ENCODE results near the gene HMCN1.

HMCN1 gene

GRCh38 chr1:186188004-186188539 lies 453.9 kb downstream of the HMCN1 start:
- no peak overlapping the region for H3K4me2 ChIP-seq (ENCODE audit: low read length)
- no peaks in the 10 kb centered on the region for H4K20me1 ChIP-seq (ENCODE audit: control insufficient read depth, insufficient read depth, low read depth, low read length)
- no peaks in the 10 kb centered on the region for H3K9me3 ChIP-seq (ENCODE audit: control insufficient read depth, insufficient read depth, low read length)
- no peak overlapping the region for H3K4me3 ChIP-seq (ENCODE audit: low read length)
- H3K79me2 ChIP-seq (ENCODE audit: control insufficient read depth, low read length): no peaks in the 10 kb centered on the region
- no peaks in the 10 kb centered on the region; the same call in 1 of the 2 replicates for H3F3A ChIP-seq (ENCODE audit: control insufficient read depth, insufficient read depth)
- no peak for TF ChIP-seq EZH2phosphoT487 (IDR thresholded peaks at IDR 0.05; ENCODE audit: borderline replicate concordance, low read length)
- no peak for TF ChIP-seq CTCF (IDR thresholded peaks at IDR 0.05; ENCODE audit: low read depth, low read length, poor library complexity, severe bottlenecking)
- H3K27ac ChIP-seq (ENCODE audit: low read depth, low read length): no peak overlapping the region
- H3K4me1 ChIP-seq (ENCODE audit: control insufficient read depth, low read length): peaks cover 9% of the 10 kb centered on the region
- H3K27me3 ChIP-seq (ENCODE audit: control insufficient read depth, low read length): no peaks in the 10 kb centered on the region
- no peaks in the 10 kb centered on the region for H3K9me2 ChIP-seq (replicated peaks; ENCODE audit: control insufficient read depth, low read length)
- no peaks in the 10 kb centered on the region for H3K36me3 ChIP-seq (ENCODE audit: control insufficient read depth, low read length)

- Histone ChIP-seq H3K27ac (ENCODE audit: low read depth, low read length) (no peak overlapping the region), H3F3A (ENCODE audit: control insufficient read depth, insufficient read depth) (no peaks in the 10 kb centered on the region; the same call in 1 of the 2 replicates), H3K4me2 (ENCODE audit: low read length) (no peak overlapping the region), H3K36me3 (ENCODE audit: control insufficient read depth, low read length) (no peaks in the 10 kb centered on the region), H4K20me1 (ENCODE audit: control insufficient read depth, insufficient read depth, low read depth, low read length) (no peaks in the 10 kb centered on the region), H3K27me3 (ENCODE audit: control insufficient read depth, low read length) (no peaks in the 10 kb centered on the region), H3K9me3 (ENCODE audit: control insufficient read depth, insufficient read depth, low read length) (no peaks in the 10 kb centered on the region), H3K4me3 (ENCODE audit: low read length) (no peak overlapping the region), H3K79me2 (ENCODE audit: control insufficient read depth, low read length) (no peaks in the 10 kb centered on the region), H3K9me2 (replicated peaks; ENCODE audit: control insufficient read depth, low read length) (no peaks in the 10 kb centered on the region), H3K4me1 (ENCODE audit: control insufficient read depth, low read length) (peaks cover 6% of the 10 kb centered on the region)
- no peak for TF ChIP-seq EZH2phosphoT487 (IDR thresholded peaks at IDR 0.05; ENCODE audit: borderline replicate concordance, low read length)
- TF ChIP-seq CTCF (IDR thresholded peaks at IDR 0.05; ENCODE audit: low read depth, low read length, poor library complexity, severe bottlenecking): no peak
Measured at GRCh38 chr1:186188736-186189135, 454.5 kb downstream of the HMCN1 start.

GRCh38 chr1:186189156-186189555 lies 455.0 kb downstream of the HMCN1 start:
- H3K27me3 ChIP-seq (ENCODE audit: control insufficient read depth, low read length): no peaks in the 10 kb centered on the region
- no peaks in the 10 kb centered on the region for H4K20me1 ChIP-seq (ENCODE audit: control insufficient read depth, insufficient read depth, low read depth, low read length)
- H3K27ac ChIP-seq (ENCODE audit: low read depth, low read length): no peak overlapping the region
- H3K36me3 ChIP-seq (ENCODE audit: control insufficient read depth, low read length): no peaks in the 10 kb centered on the region
- TF ChIP-seq EZH2phosphoT487 (IDR thresholded peaks at IDR 0.05; ENCODE audit: borderline replicate concordance, low read length) (no peak), CTCF (IDR thresholded peaks at IDR 0.05; ENCODE audit: low read depth, low read length, poor library complexity, severe bottlenecking) (no peak)
- H3K4me2 ChIP-seq (ENCODE audit: low read length): no peak overlapping the region
- H3K4me1 ChIP-seq (ENCODE audit: control insufficient read depth, low read length): peaks cover 3% of the 10 kb centered on the region; the same call in 1 of the 2 replicates
- H3K9me2 ChIP-seq (replicated peaks; ENCODE audit: control insufficient read depth, low read length): no peaks in the 10 kb centered on the region
- H3K79me2 ChIP-seq (ENCODE audit: control insufficient read depth, low read length): no peaks in the 10 kb centered on the region
- no peak overlapping the region for H3K4me3 ChIP-seq (ENCODE audit: low read length)
- no peaks in the 10 kb centered on the region; the same call in 1 of the 2 replicates for H3F3A ChIP-seq (ENCODE audit: control insufficient read depth, insufficient read depth)
- H3K9me3 ChIP-seq (ENCODE audit: control insufficient read depth, insufficient read depth, low read length): no peaks in the 10 kb centered on the region

All from DOHH2 (cell line).